HEK293T (cell line): Measurements from ENCODE around the gene PLCH2.

Source experiments
- BHLHE40 ChIP-seq: fragments of 450-650 bp; IDR thresholded peaks from 2 replicates; pipeline ENCODE4 v1.6.1; 2016; ENCODE audit warnings: mild to moderate bottlenecking, moderate library complexity, borderline replicate concordance
- FOXM1 ChIP-seq: fragments of 450-650 bp; IDR thresholded peaks from 2 replicates; pipeline ENCODE4 v1.6.1; 2017; ENCODE audit warnings: mild to moderate bottlenecking, borderline replicate concordance
- HDGF ChIP-seq: fragments of 450-650 bp; IDR thresholded peaks from 2 replicates; pipeline ENCODE4 v1.6.1; 2017; ENCODE audit warnings: antibody characterized with exemption, borderline replicate concordance
- SP1 ChIP-seq: fragments of 450-650 bp; IDR thresholded peaks from 2 replicates; pipeline ENCODE4 v1.6.1; 2017
- SUZ12 ChIP-seq: fragments of 450-650 bp; IDR thresholded peaks from 2 replicates; pipeline ENCODE4 v1.6.1; 2016; ENCODE audit warnings: mild to moderate bottlenecking

GRCh38 chr1:2476061-2476999 is at the start of gene PLCH2:
- TF ChIP-seq SP1 (no peak), SUZ12 (no peak), BHLHE40 (no peak), FOXM1 (no peak), HDGF (no peak)
